Fibroblast of lung (primary cell): ENCODE results near the gene TRIM4.

Experiments
- CTCF ChIP-seq, 2 donors: IDR thresholded peaks in 1 of 2; conservative IDR thresholded peaks in 1 of 2; 1 replicate in 1 of 2; 2 replicates in 1 of 2; pipeline ENCODE4 v1.5.1; 2011 to 2012; ENCODE audit warnings: low read length in 2 of 2, control low read depth in 1 of 2, inconsistent platforms in 1 of 2, low read depth in 1 of 2, mild to moderate bottlenecking in 1 of 2
- EZH2 ChIP-seq: IDR thresholded peaks from 2 replicates; pipeline ENCODE4 v1.5.1; 2012; ENCODE audit warnings: low read length, control low read depth, mild to moderate bottlenecking; ENCODE audit errors: missing control alignments

GRCh38 chr7:99953649-99954048 is 34.3 kb upstream of the TRIM4 start:
- TF ChIP-seq CTCF (conservative IDR thresholded peaks at IDR 0.05 in 1 of 2, IDR thresholded peaks at IDR 0.05 in 1 of 2; ENCODE audit: low read depth in 1 of 2, low read length in 2 of 2) = no peak
- no peak for TF ChIP-seq EZH2
